ENCODE measurements around the gene NACC1. TPM values are rescaled to one million over a fixed set of nuclear protein-coding genes. Genes with fewer than 3 reads are reported as not detected.
A peak's percentile ranks its signal among the peaks of the same experiment; 100 is the strongest.

The NACC1 gene
- total RNA-seq, 1 donor from 2014 or later: 103 TPM

DNA sequence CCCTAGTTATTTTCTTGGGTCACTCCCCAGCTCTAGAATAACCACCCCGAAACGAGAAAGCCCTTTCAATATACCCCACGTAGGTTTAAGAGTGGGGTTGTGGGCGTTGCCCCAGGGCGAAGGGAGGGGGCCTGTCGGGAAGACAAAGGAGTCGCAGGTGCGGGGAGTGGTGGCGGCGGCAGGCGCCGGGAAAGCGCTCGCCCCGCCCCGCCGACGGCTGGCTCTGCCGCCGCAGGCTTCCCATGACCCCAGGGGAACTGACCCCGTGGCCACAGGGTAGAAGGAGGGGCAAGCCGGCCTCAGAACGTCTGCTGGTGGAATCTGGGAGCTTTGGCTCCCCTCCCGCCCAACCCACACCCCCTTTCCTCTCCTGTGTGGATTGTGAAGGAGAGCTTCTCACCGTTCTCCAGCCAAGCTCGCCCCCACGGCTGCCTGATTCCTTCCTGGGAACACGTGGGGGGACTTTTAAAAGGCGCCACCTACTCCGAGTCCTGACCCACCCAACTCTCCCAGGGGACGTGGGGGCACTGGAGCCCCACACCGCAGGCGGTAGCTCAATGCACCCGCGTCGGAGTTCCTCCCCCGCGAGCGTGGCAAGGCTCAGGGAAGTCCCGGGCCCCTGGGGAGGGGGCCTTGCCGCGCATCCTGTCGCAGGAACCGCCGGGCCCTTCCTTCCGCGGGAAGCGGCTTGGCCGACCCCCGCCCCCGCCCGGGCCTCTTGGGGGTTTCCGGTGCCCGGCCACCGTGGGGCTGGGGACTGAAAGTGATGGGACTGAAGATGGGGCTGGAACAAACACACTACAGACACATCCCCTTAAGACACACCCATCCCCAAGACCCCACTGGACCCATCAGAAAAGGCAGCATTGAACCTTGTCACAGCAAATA, 37.7 kb downstream of the NACC1 start:
- no peaks in the 10 kb centered on the region for H3K27me3 Mint-ChIP-seq
- peaks cover 10% of the 10 kb centered on the region for H3K36me3 Mint-ChIP-seq (ENCODE audit: insufficient read depth)
- H3K27ac Mint-ChIP-seq: peak overlapping the region; percentile 100
- H3K4me1 Mint-ChIP-seq (ENCODE audit: low read depth): peaks cover 17% of the 10 kb centered on the region
- DNase-seq (ENCODE audit: low spot score, unreplicated experiment): peak; percentile 72
- TF ChIP-seq, protein P1, sequence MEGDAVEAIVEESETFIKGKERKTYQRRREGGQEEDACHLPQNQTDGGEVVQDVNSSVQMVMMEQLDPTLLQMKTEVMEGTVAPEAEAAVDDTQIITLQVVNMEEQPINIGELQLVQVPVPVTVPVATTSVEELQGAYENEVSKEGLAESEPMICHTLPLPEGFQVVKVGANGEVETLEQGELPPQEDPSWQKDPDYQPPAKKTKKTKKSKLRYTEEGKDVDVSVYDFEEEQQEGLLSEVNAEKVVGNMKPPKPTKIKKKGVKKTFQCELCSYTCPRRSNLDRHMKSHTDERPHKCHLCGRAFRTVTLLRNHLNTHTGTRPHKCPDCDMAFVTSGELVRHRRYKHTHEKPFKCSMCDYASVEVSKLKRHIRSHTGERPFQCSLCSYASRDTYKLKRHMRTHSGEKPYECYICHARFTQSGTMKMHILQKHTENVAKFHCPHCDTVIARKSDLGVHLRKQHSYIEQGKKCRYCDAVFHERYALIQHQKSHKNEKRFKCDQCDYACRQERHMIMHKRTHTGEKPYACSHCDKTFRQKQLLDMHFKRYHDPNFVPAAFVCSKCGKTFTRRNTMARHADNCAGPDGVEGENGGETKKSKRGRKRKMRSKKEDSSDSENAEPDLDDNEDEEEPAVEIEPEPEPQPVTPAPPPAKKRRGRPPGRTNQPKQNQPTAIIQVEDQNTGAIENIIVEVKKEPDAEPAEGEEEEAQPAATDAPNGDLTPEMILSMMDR (IDR thresholded peaks at IDR 0.05; ENCODE audit: unreplicated experiment): no peak
- peak overlapping the region; percentile 96 for H3K4me3 Mint-ChIP-seq (ENCODE audit: low read depth)
- no peaks in the 10 kb centered on the region for H3K9me3 Mint-ChIP-seq (ENCODE audit: low read depth)

DNA sequence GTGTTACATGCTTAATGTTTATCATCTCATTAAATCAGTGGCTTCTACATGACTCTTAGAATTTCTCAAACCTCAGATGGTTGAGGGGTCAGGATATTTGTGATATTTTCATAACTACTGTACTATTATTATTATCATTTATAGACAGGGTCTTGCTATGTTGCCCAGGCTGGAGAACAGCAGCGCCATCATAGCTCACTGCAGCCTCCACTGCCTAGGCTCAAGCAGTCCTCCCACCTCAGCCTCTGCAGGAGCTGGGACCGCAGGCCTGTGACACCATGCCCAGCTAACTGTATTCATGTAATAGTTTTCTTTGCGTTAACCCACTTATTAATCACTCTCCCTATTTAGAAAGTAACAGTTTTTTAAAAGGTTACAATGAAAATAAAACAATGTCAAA, 41.6 kb downstream of the NACC1 start:
- Mint-ChIP-seq H3K27ac (no peak overlapping the region), H3K9me3 (ENCODE audit: low read depth) (no peaks in the 10 kb centered on the region), H3K27me3 (no peaks in the 10 kb centered on the region), H3K36me3 (ENCODE audit: insufficient read depth) (no peaks in the 10 kb centered on the region), H3K4me3 (ENCODE audit: low read depth) (no peak overlapping the region), H3K4me1 (ENCODE audit: low read depth) (peaks cover 29% of the 10 kb centered on the region)
- no peak for DNase-seq (ENCODE audit: low spot score, unreplicated experiment)
- TF ChIP-seq, protein P1 (IDR thresholded peaks at IDR 0.05; ENCODE audit: unreplicated experiment): no peak

DNA sequence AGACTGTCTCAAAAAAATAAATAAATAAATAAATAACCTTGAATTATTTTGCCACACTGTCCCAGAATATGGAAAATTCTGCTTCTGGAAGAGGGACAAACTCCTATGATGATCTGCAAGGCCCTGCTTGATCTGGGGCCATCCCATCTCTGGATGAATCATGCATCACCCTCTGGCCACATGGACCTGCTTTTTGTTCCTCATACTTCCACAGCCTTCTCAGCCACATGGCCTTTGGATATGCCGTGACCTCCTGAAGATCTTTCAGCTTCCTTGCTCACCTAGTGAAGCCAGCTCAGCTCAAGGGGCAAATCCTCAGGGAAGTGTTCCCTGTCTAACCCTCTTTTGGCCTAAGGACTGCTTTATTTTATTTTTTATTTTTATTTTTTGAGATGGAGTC, 42.5 kb downstream of the NACC1 start:
- DNase-seq (ENCODE audit: low spot score, unreplicated experiment): no peak
- Mint-ChIP-seq H3K9me3 (ENCODE audit: low read depth) (no peaks in the 10 kb centered on the region), H3K4me3 (ENCODE audit: low read depth) (no peak overlapping the region), H3K4me1 (ENCODE audit: low read depth) (peaks cover 32% of the 10 kb centered on the region), H3K27ac (no peak overlapping the region), H3K27me3 (no peaks in the 10 kb centered on the region), H3K36me3 (ENCODE audit: insufficient read depth) (no peaks in the 10 kb centered on the region)
- TF ChIP-seq, protein P1 (IDR thresholded peaks at IDR 0.05; ENCODE audit: unreplicated experiment): no peak

DNA sequence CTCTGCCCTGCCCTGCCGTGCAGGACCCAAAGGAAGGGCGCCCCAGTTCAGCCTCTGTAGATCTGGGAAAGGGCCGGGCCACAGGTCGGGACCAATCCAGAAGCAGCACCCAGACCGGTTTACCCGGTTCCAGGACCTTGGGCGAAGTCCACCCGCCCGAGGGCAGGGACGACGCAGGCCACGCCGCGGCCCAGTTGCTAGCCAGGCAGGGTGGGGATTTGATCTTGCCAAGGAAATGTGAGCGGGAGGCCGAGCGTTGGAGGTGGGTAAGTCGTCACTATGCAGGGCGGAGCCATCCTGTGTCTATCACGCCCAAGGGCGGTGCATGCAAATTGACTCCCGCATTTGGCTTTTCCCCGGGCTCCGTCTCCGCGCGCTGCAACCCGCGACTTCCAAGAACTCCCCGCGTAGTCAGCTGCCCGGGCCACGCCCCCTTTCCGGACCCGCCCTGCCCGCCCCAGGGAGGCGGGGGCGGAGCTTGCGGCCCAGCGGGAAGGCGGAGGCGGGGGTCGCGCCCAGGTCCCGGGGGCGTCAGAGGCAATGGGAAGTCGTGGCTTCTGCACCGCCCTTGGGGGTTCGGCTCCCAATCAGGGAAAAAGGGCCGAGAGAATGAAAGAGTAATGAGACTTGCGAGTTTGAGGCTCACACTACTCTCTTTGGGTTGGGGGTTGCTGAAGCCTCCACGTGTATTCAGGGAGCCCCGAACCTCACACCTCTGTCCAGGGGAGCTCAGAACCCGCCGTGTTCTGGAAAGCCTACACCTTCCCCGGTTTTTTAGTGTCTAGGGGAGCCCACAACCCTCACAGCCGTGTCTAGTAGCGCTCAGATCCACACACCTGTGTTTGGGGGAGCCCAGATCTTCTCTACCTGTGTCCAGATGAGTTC, 44.9 kb downstream of the NACC1 start:
- Mint-ChIP-seq H3K4me1 (ENCODE audit: low read depth) (peaks cover 34% of the 10 kb centered on the region), H3K4me3 (ENCODE audit: low read depth) (peak overlapping the region; percentile 69), H3K27me3 (no peaks in the 10 kb centered on the region), H3K36me3 (ENCODE audit: insufficient read depth) (no peaks in the 10 kb centered on the region), H3K9me3 (ENCODE audit: low read depth) (no peaks in the 10 kb centered on the region), H3K27ac (peak overlapping the region; percentile 98)
- peak; percentile 88 for DNase-seq (ENCODE audit: low spot score, unreplicated experiment)
- TF ChIP-seq, protein P1 (IDR thresholded peaks at IDR 0.05; ENCODE audit: unreplicated experiment): no peak

Data from progenitor cell of endocrine pancreas (in vitro differentiated cells).